ENCODE data around the gene PIK3AP1. TPM values are rescaled to one million over a fixed set of nuclear protein-coding genes. Genes with fewer than 3 reads are reported as not detected.

The PIK3AP1 gene
- total RNA-seq, 1 experiment from 2014 or later, result 4.3 TPM

GRCh38 chr10:96612055-96612830, 108.1 kb downstream of the PIK3AP1 start:
- CTCF ChIA-PET, result no interaction called here
- Mint-ChIP-seq H3K4me1 (peaks cover 11% of the 10 kb centered on the region), H3K36me3 (no peaks in the 10 kb centered on the region), H3K9me3 (no peaks in the 10 kb centered on the region), H3K27me3 (ENCODE audit: low read depth) (no peaks in the 10 kb centered on the region), H3K4me3 (no peak overlapping the region), H3K27ac (no peak overlapping the region)
- POLR2A ChIA-PET, result no interaction called here
- TF ChIP-seq CTCF (IDR thresholded peaks at IDR 0.05) (no peak), ATF2 (CRISPR knock-in tag; IDR thresholded peaks at IDR 0.05; ENCODE audit: borderline replicate concordance, low read depth) (no peak), ZNF416 (CRISPR knock-in tag; IDR thresholded peaks at IDR 0.05) (no peak), NR3C1 (CRISPR knock-in tag; conservative IDR thresholded peaks at IDR 0.05; ENCODE audit: low read depth) (no peak), USF2 (CRISPR knock-in tag; IDR thresholded peaks at IDR 0.05) (no peak), IRF1 (CRISPR knock-in tag; IDR thresholded peaks at IDR 0.05) (no peak), MYBL2 (CRISPR knock-in tag; IDR thresholded peaks at IDR 0.05) (no peak), TEAD4 (CRISPR knock-in tag; IDR thresholded peaks at IDR 0.05) (no peak), E2F4 (CRISPR knock-in tag; IDR thresholded peaks at IDR 0.05; ENCODE audit: borderline replicate concordance, low read depth) (no peak), ZNF396 (CRISPR knock-in tag; IDR thresholded peaks at IDR 0.05; ENCODE audit: borderline replicate concordance) (no peak)
- DNase-seq (ENCODE audit: low spot score), result no peak
- ATAC-seq, result no peak

GRCh38 chr10:96610817-96611216, 109.5 kb downstream of the PIK3AP1 start:
- peaks cover 7% of the 10 kb centered on the region; the same call in 1 of the 2 replicates for H3K4me1 Mint-ChIP-seq
- no peaks in the 10 kb centered on the region for H3K36me3 Mint-ChIP-seq
- H3K27me3 Mint-ChIP-seq (ENCODE audit: low read depth), result no peaks in the 10 kb centered on the region
- ChIA-PET POLR2A (no interaction called here), CTCF (no interaction called here)
- H3K4me3 Mint-ChIP-seq, result no peak overlapping the region
- H3K27ac Mint-ChIP-seq, result no peak overlapping the region
- ATAC-seq, result no peak
- no peak for DNase-seq (ENCODE audit: low spot score)
- H3K9me3 Mint-ChIP-seq, result no peaks in the 10 kb centered on the region
- TF ChIP-seq USF2 (CRISPR knock-in tag; IDR thresholded peaks at IDR 0.05) (no peak), USF1 (CRISPR knock-in tag; IDR thresholded peaks at IDR 0.05) (no peak), CTCF (IDR thresholded peaks at IDR 0.05) (no peak), ZNF219 (CRISPR knock-in tag; IDR thresholded peaks at IDR 0.05; ENCODE audit: borderline replicate concordance) (no peak), STAT6 (CRISPR knock-in tag; conservative IDR thresholded peaks at IDR 0.05; ENCODE audit: low read depth) (no peak), ELF4 (CRISPR knock-in tag; IDR thresholded peaks at IDR 0.05; ENCODE audit: low read depth) (no peak), ARID4B (CRISPR knock-in tag; IDR thresholded peaks at IDR 0.05; ENCODE audit: borderline replicate concordance) (no peak)
